ENCODE measurements around the gene GABRB2.

The GABRB2 gene

DNA sequence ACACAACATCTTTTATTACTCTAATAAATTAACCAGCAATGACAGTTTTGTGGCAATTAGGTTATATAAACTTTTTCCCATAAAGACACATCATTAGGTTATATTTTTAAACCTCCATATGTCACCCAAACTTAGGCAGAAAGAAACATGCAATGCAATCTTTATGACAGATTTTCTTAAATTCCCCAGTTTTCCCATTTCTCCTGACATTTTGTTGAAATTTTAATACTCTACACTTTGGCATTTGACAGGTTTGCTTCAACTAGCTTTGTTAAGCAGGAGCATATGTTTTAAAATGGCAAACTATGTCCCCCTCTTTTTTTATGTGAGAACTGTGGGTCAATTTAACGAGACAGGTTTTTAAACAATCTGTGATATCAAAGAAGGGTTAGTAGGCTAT lies 155.5 kb downstream of the GABRB2 start:
- TF ChIP-seq ZC3H10 (CRISPR knock-in tag; IDR thresholded peaks at IDR 0.05) (no peak), ISL1 (CRISPR knock-in tag; IDR thresholded peaks at IDR 0.05) (no peak), GLIS3 (CRISPR knock-in tag; IDR thresholded peaks at IDR 0.05) (no peak), SNAI2 (CRISPR knock-in tag; IDR thresholded peaks at IDR 0.05) (no peak), ARNTL (CRISPR knock-in tag; IDR thresholded peaks at IDR 0.05; ENCODE audit: borderline replicate concordance, low read depth) (no peak), ZNF8 (CRISPR knock-in tag; IDR thresholded peaks at IDR 0.05) (no peak), ZNF70 (CRISPR knock-in tag; IDR thresholded peaks at IDR 0.05) (no peak), TOX (CRISPR knock-in tag; IDR thresholded peaks at IDR 0.05; ENCODE audit: borderline replicate concordance) (no peak), TCF4 (CRISPR knock-in tag; IDR thresholded peaks at IDR 0.05; ENCODE audit: borderline replicate concordance) (no peak), RARB (CRISPR knock-in tag; IDR thresholded peaks at IDR 0.05) (no peak), ZNF565 (CRISPR knock-in tag; conservative IDR thresholded peaks at IDR 0.05; ENCODE audit: low read depth) (no peak)
- TF ChIP-seq, protein P1, sequence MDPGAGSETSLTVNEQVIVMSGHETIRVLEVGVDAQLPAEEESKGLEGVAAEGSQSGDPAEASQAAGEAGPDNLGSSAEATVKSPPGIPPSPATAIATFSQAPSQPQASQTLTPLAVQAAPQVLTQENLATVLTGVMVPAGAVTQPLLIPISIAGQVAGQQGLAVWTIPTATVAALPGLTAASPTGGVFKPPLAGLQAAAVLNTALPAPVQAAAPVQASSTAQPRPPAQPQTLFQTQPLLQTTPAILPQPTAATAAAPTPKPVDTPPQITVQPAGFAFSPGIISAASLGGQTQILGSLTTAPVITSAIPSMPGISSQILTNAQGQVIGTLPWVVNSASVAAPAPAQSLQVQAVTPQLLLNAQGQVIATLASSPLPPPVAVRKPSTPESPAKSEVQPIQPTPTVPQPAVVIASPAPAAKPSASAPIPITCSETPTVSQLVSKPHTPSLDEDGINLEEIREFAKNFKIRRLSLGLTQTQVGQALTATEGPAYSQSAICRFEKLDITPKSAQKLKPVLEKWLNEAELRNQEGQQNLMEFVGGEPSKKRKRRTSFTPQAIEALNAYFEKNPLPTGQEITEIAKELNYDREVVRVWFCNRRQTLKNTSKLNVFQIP (CRISPR knock-in tag; IDR thresholded peaks at IDR 0.05; ENCODE audit: borderline replicate concordance, low read depth): no peak
- TF ChIP-seq, protein P2, sequence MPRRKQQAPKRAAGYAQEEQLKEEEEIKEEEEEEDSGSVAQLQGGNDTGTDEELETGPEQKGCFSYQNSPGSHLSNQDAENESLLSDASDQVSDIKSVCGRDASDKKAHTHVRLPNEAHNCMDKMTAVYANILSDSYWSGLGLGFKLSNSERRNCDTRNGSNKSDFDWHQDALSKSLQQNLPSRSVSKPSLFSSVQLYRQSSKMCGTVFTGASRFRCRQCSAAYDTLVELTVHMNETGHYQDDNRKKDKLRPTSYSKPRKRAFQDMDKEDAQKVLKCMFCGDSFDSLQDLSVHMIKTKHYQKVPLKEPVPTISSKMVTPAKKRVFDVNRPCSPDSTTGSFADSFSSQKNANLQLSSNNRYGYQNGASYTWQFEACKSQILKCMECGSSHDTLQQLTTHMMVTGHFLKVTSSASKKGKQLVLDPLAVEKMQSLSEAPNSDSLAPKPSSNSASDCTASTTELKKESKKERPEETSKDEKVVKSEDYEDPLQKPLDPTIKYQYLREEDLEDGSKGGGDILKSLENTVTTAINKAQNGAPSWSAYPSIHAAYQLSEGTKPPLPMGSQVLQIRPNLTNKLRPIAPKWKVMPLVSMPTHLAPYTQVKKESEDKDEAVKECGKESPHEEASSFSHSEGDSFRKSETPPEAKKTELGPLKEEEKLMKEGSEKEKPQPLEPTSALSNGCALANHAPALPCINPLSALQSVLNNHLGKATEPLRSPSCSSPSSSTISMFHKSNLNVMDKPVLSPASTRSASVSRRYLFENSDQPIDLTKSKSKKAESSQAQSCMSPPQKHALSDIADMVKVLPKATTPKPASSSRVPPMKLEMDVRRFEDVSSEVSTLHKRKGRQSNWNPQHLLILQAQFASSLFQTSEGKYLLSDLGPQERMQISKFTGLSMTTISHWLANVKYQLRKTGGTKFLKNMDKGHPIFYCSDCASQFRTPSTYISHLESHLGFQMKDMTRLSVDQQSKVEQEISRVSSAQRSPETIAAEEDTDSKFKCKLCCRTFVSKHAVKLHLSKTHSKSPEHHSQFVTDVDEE (CRISPR knock-in tag; IDR thresholded peaks at IDR 0.05): no peak
- TF ChIP-seq, protein P3, sequence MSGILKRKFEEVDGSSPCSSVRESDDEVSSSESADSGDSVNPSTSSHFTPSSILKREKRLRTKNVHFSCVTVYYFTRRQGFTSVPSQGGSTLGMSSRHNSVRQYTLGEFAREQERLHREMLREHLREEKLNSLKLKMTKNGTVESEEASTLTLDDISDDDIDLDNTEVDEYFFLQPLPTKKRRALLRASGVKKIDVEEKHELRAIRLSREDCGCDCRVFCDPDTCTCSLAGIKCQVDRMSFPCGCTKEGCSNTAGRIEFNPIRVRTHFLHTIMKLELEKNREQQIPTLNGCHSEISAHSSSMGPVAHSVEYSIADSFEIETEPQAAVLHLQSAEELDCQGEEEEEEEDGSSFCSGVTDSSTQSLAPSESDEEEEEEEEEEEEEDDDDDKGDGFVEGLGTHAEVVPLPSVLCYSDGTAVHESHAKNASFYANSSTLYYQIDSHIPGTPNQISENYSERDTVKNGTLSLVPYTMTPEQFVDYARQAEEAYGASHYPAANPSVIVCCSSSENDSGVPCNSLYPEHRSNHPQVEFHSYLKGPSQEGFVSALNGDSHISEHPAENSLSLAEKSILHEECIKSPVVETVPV (CRISPR knock-in tag; IDR thresholded peaks at IDR 0.05): no peak
- ATAC-seq: no peak

DNA sequence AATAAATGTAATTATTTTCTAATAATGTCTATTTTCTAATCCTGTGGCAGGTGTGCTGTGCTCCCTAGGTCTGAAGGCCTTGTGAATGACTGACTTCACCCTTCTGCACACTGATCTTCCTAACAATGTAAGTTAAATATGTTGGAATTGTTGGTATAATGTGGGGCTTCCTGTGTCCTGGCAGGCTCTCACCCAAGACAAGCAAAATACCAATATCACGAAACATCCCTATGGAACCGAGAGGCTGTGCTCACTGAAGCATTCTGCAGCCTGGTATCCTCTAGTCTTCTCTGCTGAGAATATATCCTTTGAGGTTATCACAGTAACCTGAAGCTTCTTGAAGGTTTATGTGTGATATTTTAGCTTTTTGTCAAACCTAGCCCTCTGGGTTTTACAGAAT lies 159.4 kb downstream of the GABRB2 start:
- no peak for ATAC-seq
- TF ChIP-seq ISL1 (CRISPR knock-in tag; IDR thresholded peaks at IDR 0.05): no peak
- TF ChIP-seq ZFP30 (CRISPR knock-in tag; IDR thresholded peaks at IDR 0.05): no peak
- TF ChIP-seq ESRRG (CRISPR knock-in tag; IDR thresholded peaks at IDR 0.05): no peak
- TF ChIP-seq ZNF8 (CRISPR knock-in tag; IDR thresholded peaks at IDR 0.05): no peak
- TF ChIP-seq RARB (CRISPR knock-in tag; IDR thresholded peaks at IDR 0.05): no peak
- TF ChIP-seq ZC3H10 (CRISPR knock-in tag; IDR thresholded peaks at IDR 0.05): no peak
- TF ChIP-seq TCF4 (CRISPR knock-in tag; IDR thresholded peaks at IDR 0.05; ENCODE audit: borderline replicate concordance): no peak
- TF ChIP-seq ARNTL (CRISPR knock-in tag; IDR thresholded peaks at IDR 0.05; ENCODE audit: borderline replicate concordance, low read depth): no peak
- TF ChIP-seq, protein P1 (CRISPR knock-in tag; IDR thresholded peaks at IDR 0.05; ENCODE audit: borderline replicate concordance, low read depth): no peak
- TF ChIP-seq GLIS3 (CRISPR knock-in tag; IDR thresholded peaks at IDR 0.05): no peak

DNA sequence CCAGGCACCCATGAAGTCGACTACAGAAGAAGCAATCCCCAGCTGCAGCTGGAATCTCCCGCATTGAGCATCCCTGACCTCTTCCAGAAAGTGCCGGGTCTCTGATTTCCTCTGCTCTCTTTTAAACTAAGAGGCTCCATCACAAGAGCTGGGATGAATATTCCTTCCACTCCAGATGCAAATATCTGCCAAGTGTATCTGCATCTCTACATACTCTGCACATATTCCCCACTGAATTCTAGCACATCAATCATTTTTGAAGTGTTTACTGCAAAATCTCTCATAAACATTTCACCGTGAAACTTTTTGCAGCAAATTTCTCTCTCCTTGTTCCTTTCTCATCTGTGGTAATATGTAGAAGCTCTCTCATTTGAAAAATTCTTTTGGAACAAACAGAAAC lies 161.5 kb downstream of the GABRB2 start:
- TF ChIP-seq GLIS3 (CRISPR knock-in tag; IDR thresholded peaks at IDR 0.05) (no peak), ARNTL (CRISPR knock-in tag; IDR thresholded peaks at IDR 0.05; ENCODE audit: borderline replicate concordance, low read depth) (no peak), ZFP3 (CRISPR knock-in tag; IDR thresholded peaks at IDR 0.05) (no peak), BACH2 (CRISPR knock-in tag; IDR thresholded peaks at IDR 0.05; ENCODE audit: borderline replicate concordance) (no peak), ZNF565 (CRISPR knock-in tag; conservative IDR thresholded peaks at IDR 0.05; ENCODE audit: low read depth) (no peak), ZNF70 (CRISPR knock-in tag; IDR thresholded peaks at IDR 0.05) (no peak), ESRRG (CRISPR knock-in tag; IDR thresholded peaks at IDR 0.05) (no peak), ISL1 (CRISPR knock-in tag; IDR thresholded peaks at IDR 0.05) (no peak), ZNF8 (CRISPR knock-in tag; IDR thresholded peaks at IDR 0.05) (no peak), ZFP30 (CRISPR knock-in tag; IDR thresholded peaks at IDR 0.05) (no peak), RARB (CRISPR knock-in tag; IDR thresholded peaks at IDR 0.05) (no peak)
- TF ChIP-seq, protein P4, sequence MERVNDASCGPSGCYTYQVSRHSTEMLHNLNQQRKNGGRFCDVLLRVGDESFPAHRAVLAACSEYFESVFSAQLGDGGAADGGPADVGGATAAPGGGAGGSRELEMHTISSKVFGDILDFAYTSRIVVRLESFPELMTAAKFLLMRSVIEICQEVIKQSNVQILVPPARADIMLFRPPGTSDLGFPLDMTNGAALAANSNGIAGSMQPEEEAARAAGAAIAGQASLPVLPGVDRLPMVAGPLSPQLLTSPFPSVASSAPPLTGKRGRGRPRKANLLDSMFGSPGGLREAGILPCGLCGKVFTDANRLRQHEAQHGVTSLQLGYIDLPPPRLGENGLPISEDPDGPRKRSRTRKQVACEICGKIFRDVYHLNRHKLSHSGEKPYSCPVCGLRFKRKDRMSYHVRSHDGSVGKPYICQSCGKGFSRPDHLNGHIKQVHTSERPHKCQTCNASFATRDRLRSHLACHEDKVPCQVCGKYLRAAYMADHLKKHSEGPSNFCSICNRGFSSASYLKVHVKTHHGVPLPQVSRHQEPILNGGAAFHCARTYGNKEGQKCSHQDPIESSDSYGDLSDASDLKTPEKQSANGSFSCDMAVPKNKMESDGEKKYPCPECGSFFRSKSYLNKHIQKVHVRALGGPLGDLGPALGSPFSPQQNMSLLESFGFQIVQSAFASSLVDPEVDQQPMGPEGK (CRISPR knock-in tag; IDR thresholded peaks at IDR 0.05; ENCODE audit: borderline replicate concordance): no peak
- TF ChIP-seq, protein P2 (CRISPR knock-in tag; IDR thresholded peaks at IDR 0.05): no peak
- TF ChIP-seq, protein P3 (CRISPR knock-in tag; IDR thresholded peaks at IDR 0.05): no peak
- TF ChIP-seq, protein P1 (CRISPR knock-in tag; IDR thresholded peaks at IDR 0.05; ENCODE audit: borderline replicate concordance, low read depth): no peak
- ATAC-seq: no peak
